ENCODE measurements around the gene ASGR1. TPM values are rescaled to one million over a fixed set of nuclear protein-coding genes. Genes with fewer than 3 reads are reported as not detected.

ASGR1 gene
- total and polyA plus RNA-seq, 12 donors = 0.32 to 1.2 (median 0.58) TPM; not detected in 2

DNA sequence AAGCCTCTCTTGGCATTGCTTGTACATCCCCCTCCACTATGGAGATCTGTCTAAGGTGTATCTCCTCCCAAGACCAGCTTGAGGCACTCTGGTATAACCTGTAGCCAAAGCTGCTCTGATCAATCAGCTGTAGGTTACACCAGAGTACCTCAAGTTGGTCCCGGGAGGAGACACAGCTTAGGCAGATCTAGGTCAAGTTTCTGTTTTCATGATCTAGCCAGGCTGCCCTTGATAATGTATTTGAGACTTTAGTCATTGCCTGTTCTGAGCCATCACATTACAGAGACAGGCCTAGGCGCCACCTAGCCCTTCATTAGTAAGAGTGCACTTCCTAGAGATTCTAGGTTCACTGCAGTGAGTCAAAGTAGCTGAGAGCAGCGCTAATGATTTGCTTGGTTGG, 31.4 kb downstream of the ASGR1 start:
- no peaks in the 10 kb centered on the region for H3K9me3 ChIP-seq
- no peak overlapping the region for H3K27ac ChIP-seq
- TF ChIP-seq, protein P1, sequence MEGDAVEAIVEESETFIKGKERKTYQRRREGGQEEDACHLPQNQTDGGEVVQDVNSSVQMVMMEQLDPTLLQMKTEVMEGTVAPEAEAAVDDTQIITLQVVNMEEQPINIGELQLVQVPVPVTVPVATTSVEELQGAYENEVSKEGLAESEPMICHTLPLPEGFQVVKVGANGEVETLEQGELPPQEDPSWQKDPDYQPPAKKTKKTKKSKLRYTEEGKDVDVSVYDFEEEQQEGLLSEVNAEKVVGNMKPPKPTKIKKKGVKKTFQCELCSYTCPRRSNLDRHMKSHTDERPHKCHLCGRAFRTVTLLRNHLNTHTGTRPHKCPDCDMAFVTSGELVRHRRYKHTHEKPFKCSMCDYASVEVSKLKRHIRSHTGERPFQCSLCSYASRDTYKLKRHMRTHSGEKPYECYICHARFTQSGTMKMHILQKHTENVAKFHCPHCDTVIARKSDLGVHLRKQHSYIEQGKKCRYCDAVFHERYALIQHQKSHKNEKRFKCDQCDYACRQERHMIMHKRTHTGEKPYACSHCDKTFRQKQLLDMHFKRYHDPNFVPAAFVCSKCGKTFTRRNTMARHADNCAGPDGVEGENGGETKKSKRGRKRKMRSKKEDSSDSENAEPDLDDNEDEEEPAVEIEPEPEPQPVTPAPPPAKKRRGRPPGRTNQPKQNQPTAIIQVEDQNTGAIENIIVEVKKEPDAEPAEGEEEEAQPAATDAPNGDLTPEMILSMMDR (IDR thresholded peaks at IDR 0.05) = no peak
- H3K4me3 ChIP-seq = no peak overlapping the region
- ATAC-seq = no peak
- peaks cover 0 to 29% (median 17%) of the 10 kb centered on the region in 7 donors for H3K27me3 ChIP-seq
- intact Hi-C loops (cut with DNase I) = loop anchor here in 1 of 10 donors (2.0 kb wide), 1 partner anchor 61 kb away; no protein-coding TSS in a partner anchor
- no peak for DNase-seq
- WGBS, 2 donors = 77 to 90% methylated on average over 3 of the region's 3 CpGs
- no peaks in the 10 kb centered on the region for H3K36me3 ChIP-seq
- H3K4me1 ChIP-seq = no peaks in the 10 kb centered on the region

DNA sequence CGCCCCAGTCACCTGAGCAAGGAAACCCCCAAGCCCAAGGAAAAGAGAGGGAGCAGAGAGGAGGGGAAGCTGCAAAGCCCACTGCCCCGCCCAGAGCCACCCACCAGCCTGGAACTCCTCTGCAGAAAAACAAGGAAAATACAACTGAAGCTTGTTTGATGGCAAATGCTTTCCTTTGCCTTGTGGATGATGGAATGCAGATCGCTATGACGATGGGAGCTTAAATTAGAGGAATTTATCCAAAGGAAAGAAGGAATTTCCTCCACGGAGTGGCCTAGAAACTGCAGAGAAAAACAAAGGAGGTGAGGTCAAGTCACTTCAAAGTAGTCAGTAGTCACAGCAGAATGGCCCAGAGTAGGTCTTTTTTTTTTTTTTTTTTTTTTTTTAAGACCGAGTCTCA, 33.1 kb downstream of the ASGR1 start:
- H3K27ac ChIP-seq = no peak overlapping the region
- TF ChIP-seq, protein P1 (IDR thresholded peaks at IDR 0.05) = no peak
- ATAC-seq (no peak), DNase-seq (no peak)
- no peaks in the 10 kb centered on the region for H3K4me1 ChIP-seq
- H3K36me3 ChIP-seq = no peaks in the 10 kb centered on the region
- H3K27me3 ChIP-seq = peaks cover 0 to 33% (median 19%) of the 10 kb centered on the region in 7 donors
- no peak overlapping the region for H3K4me3 ChIP-seq
- no peaks in the 10 kb centered on the region for H3K9me3 ChIP-seq
- 28 to 34% methylated on average over 6 of the region's 6 CpGs for WGBS, 2 donors
- intact Hi-C loops (cut with DNase I) = loop anchor here in 1 of 10 donors (2.0 kb wide), 1 partner anchor 59 kb away; no protein-coding TSS in a partner anchor

DNA sequence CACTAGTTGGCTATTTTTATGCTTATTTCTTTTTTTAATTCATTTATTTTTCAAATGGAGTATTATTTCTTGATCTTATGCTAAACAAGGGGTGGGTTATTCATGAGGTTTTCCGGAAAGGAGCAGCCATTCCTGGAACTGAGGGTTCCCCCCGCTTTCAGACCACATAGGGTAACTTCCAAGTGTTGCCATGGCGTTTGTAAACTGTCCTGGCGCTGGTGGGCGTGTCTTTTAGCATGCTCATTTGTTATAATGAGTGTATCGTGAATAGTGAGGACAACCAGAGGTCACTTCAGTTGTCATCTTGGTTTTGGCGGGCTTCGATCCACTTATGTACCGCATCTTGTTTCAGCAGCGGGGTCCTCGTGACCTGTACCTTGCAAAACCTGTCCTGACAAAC, 35.0 kb downstream of the ASGR1 start:
- Histone ChIP-seq H3K27ac (no peak overlapping the region), H3K36me3 (no peaks in the 10 kb centered on the region), H3K27me3 (peaks cover 0 to 51% (median 33%) of the 10 kb centered on the region in 7 donors), H3K4me1 (no peaks in the 10 kb centered on the region), H3K9me3 (no peaks in the 10 kb centered on the region), H3K4me3 (no peak overlapping the region)
- 77 to 80% methylated on average over 11 of the region's 11 CpGs for WGBS, 2 donors
- DNase-seq (no peak), ATAC-seq (no peak)
- TF ChIP-seq, protein P1 (IDR thresholded peaks at IDR 0.05) = no peak
- intact Hi-C loops (cut with DNase I) = no loop called here

DNA sequence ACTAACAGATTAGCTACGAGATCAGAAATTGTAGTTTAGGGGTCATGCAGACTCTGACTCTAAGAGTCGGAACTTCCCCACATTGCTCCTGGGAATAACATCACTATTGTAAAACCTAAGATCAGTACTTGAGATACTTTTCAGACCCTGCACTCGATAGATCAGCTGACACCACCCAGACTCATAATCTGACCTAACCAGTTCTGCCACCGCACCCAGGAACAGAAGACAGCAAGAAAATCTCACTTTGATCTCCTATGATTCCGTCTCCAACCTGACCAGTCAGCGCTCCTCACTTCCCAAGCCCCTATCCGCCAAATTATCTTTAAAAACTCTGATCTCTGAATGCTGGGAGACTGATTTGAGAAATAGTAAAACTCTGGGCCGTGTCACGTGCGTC, 37.3 kb downstream of the ASGR1 start:
- no peaks in the 10 kb centered on the region for H3K36me3 ChIP-seq
- no peak overlapping the region for H3K4me3 ChIP-seq
- TF ChIP-seq, protein P1 (IDR thresholded peaks at IDR 0.05) = no peak
- ATAC-seq (no peak), DNase-seq (no peak)
- WGBS, 2 donors = 71 to 72% methylated on average over 10 of the region's 10 CpGs
- intact Hi-C loops (cut with DNase I) = no loop called here
- peaks cover 0 to under 1% (median 0%) of the 10 kb centered on the region in 9 donors for H3K4me1 ChIP-seq
- no peak overlapping the region for H3K27ac ChIP-seq
- peaks cover 0 to 72% (median 53%) of the 10 kb centered on the region in 7 donors for H3K27me3 ChIP-seq
- H3K9me3 ChIP-seq = no peaks in the 10 kb centered on the region

Measured in heart right ventricle (tissue), 16 donors.